Memory B cell (primary cell): ENCODE measurements around the gene QRSL1.
"Not testable (repeated sequence)": the region's sequence is repeated elsewhere in the genome, so short reads cannot be mapped to it uniquely, and the experiment has no call there.

Experiments used
- ATAC-seq: fragments of 150-1000 bp; cut with Tn5 transposase; 2 replicates; pipeline ENCODE4 v1.10.0; 2021; ENCODE audit warnings: low read depth, mild to moderate bottlenecking, moderate library complexity
- DNase-seq, 2 donors: peaks; one replicate each; pipeline ENCODE4 v3.0.0; 2022; ENCODE audit warnings: low spot score in 2 of 2
- H3K27ac Mint-ChIP-seq: one replicate; pipeline ENCODE4 v1.8.0; 2022; ENCODE audit warnings: mild to moderate bottlenecking, moderate library complexity, mixed read lengths
- H3K27me3 Mint-ChIP-seq: one replicate; pipeline ENCODE4 v1.8.0; 2022; ENCODE audit warnings: mixed read lengths
- H3K36me3 Mint-ChIP-seq: one replicate; pipeline ENCODE4 v1.8.0; 2022; ENCODE audit warnings: mild to moderate bottlenecking, mixed read lengths
- H3K4me1 Mint-ChIP-seq: one replicate; pipeline ENCODE4 v1.8.0; 2022; ENCODE audit warnings: mixed read lengths
- H3K4me3 Mint-ChIP-seq: one replicate; pipeline ENCODE4 v1.8.0; 2022; ENCODE audit warnings: mild to moderate bottlenecking, moderate library complexity, mixed read lengths
- H3K9me3 Mint-ChIP-seq: one replicate; pipeline ENCODE4 v1.8.0; 2022; ENCODE audit warnings: mixed read lengths

QRSL1 gene

GRCh38 chr6:106614592-106615257 lies 14.7 kb upstream of the QRSL1 start:
- Mint-ChIP-seq H3K4me3 (peak overlapping the region; percentile 51), H3K9me3 (no peaks in the 10 kb centered on the region), H3K27ac (peak overlapping the region; percentile 89), H3K36me3 (peaks cover 15% of the 10 kb centered on the region), H3K27me3 (no peaks in the 10 kb centered on the region), H3K4me1 (peaks cover 25% of the 10 kb centered on the region)
- DNase-seq (no peak), ATAC-seq (peak; percentile 53)

- Mint-ChIP-seq H3K4me1 (peaks cover 24% of the 10 kb centered on the region), H3K36me3 (peaks cover 23% of the 10 kb centered on the region), H3K4me3 (no peak overlapping the region), H3K27ac (no peak overlapping the region), H3K9me3 (no peaks in the 10 kb centered on the region), H3K27me3 (no peaks in the 10 kb centered on the region)
- DNase-seq = no peak
- no peak for ATAC-seq
Observed at GRCh38 chr6:106617302-106617701, 12.1 kb upstream of the QRSL1 start.

- Mint-ChIP-seq H3K27ac (peak overlapping the region; percentile 86), H3K27me3 (no peaks in the 10 kb centered on the region), H3K9me3 (no peaks in the 10 kb centered on the region), H3K4me3 (no peak overlapping the region), H3K36me3 (peaks cover 26% of the 10 kb centered on the region), H3K4me1 (peaks cover 20% of the 10 kb centered on the region)
- no peak for DNase-seq
- ATAC-seq = no peak
Observed at GRCh38 chr6:106617857-106618256, 11.5 kb upstream of the QRSL1 start.

GRCh38 chr6:106618324-106618723 lies 11.1 kb upstream of the QRSL1 start:
- Mint-ChIP-seq H3K27ac (peak overlapping the region; percentile 86), H3K9me3 (peaks cover 3% of the 10 kb centered on the region), H3K36me3 (peaks cover 29% of the 10 kb centered on the region), H3K4me3 (no peak overlapping the region), H3K4me1 (peaks cover 23% of the 10 kb centered on the region), H3K27me3 (no peaks in the 10 kb centered on the region)
- no peak for ATAC-seq
- DNase-seq = no peak

- Mint-ChIP-seq H3K4me3 (no peak overlapping the region), H3K4me1 (peaks cover 16% of the 10 kb centered on the region)
Observed at GRCh38 chr6:106619223-106619622, 10.2 kb upstream of the QRSL1 start.

GRCh38 chr6:106620931-106621672 lies 8.3 kb upstream of the QRSL1 start:
- peaks cover 18% of the 10 kb centered on the region for H3K4me1 Mint-ChIP-seq
- ATAC-seq = no peak
- H3K27ac Mint-ChIP-seq = no peak overlapping the region
- H3K36me3 Mint-ChIP-seq = peaks cover 27% of the 10 kb centered on the region
- H3K27me3 Mint-ChIP-seq = no peaks in the 10 kb centered on the region
- DNase-seq = no peak
- H3K4me3 Mint-ChIP-seq = no peak overlapping the region
- H3K9me3 Mint-ChIP-seq = peaks cover 3% of the 10 kb centered on the region

More at GRCh38 chr6:106619223-106619622, 10.2 kb upstream of the QRSL1 start:
- Mint-ChIP-seq H3K9me3 (peaks cover 3% of the 10 kb centered on the region), H3K36me3 (peaks cover 27% of the 10 kb centered on the region), H3K27ac (peak overlapping the region; percentile 86), H3K27me3 (no peaks in the 10 kb centered on the region)
- DNase-seq (no peak), ATAC-seq (no peak)

GRCh38 chr6:106622412-106622811 lies 7.0 kb upstream of the QRSL1 start:
- Mint-ChIP-seq H3K9me3 (peaks cover 3% of the 10 kb centered on the region), H3K27ac (no peak overlapping the region), H3K27me3 (no peaks in the 10 kb centered on the region), H3K4me3 (no peak overlapping the region), H3K4me1 (peaks cover 21% of the 10 kb centered on the region), H3K36me3 (peaks cover 24% of the 10 kb centered on the region)
- no peak for DNase-seq
- no peak for ATAC-seq

- DNase-seq (no peak), ATAC-seq (no peak)
- Mint-ChIP-seq H3K4me3 (no peak overlapping the region), H3K4me1 (peaks cover 21% of the 10 kb centered on the region), H3K27me3 (no peaks in the 10 kb centered on the region), H3K9me3 (peaks cover 3% of the 10 kb centered on the region), H3K36me3 (peaks cover 23% of the 10 kb centered on the region), H3K27ac (no peak overlapping the region)
Observed at GRCh38 chr6:106623039-106623438, 6.3 kb upstream of the QRSL1 start.

GRCh38 chr6:106626485-106626884 lies 2.9 kb upstream of the QRSL1 start:
- peak overlapping the region; percentile 1 for H3K4me3 Mint-ChIP-seq
- H3K36me3 Mint-ChIP-seq = peaks cover 14% of the 10 kb centered on the region
- peaks cover 3% of the 10 kb centered on the region for H3K9me3 Mint-ChIP-seq
- H3K27me3 Mint-ChIP-seq = no peaks in the 10 kb centered on the region
- DNase-seq (no peak), ATAC-seq (no peak)
- peaks cover 24% of the 10 kb centered on the region for H3K4me1 Mint-ChIP-seq
- H3K27ac Mint-ChIP-seq = no peak overlapping the region

GRCh38 chr6:106627760-106628159 lies 1.6 kb upstream of the QRSL1 start:
- Mint-ChIP-seq H3K36me3 (peaks cover 11% of the 10 kb centered on the region), H3K27ac (peak overlapping the region; percentile 98)

GRCh38 chr6:106628658-106629102 lies 698 bp upstream of the QRSL1 start:
- ATAC-seq (peak; percentile 10), DNase-seq (no peak)
- Mint-ChIP-seq H3K36me3 (peaks cover 8% of the 10 kb centered on the region), H3K27me3 (no peaks in the 10 kb centered on the region), H3K4me3 (peak overlapping the region; percentile 95), H3K4me1 (peaks cover 32% of the 10 kb centered on the region), H3K27ac (peak overlapping the region; percentile 98), H3K9me3 (no peaks in the 10 kb centered on the region)

More at GRCh38 chr6:106627760-106628159, 1.6 kb upstream of the QRSL1 start:
- H3K27me3 Mint-ChIP-seq, DNase-seq, H3K9me3 Mint-ChIP-seq, ATAC-seq: not testable (repeated sequence)
- Mint-ChIP-seq H3K4me1 (peaks cover 32% of the 10 kb centered on the region), H3K4me3 (peak overlapping the region; percentile 95)

- H3K4me3 Mint-ChIP-seq = peak overlapping the region; percentile 95
- H3K27me3 Mint-ChIP-seq = no peaks in the 10 kb centered on the region
- DNase-seq (no peak), ATAC-seq (no peak)
- H3K36me3 Mint-ChIP-seq = peaks cover 15% of the 10 kb centered on the region
- peak overlapping the region; percentile 98 for H3K27ac Mint-ChIP-seq
- peaks cover 40% of the 10 kb centered on the region for H3K4me1 Mint-ChIP-seq
- no peaks in the 10 kb centered on the region for H3K9me3 Mint-ChIP-seq
Observed at GRCh38 chr6:106629859-106630163, 433 bp downstream of the QRSL1 start.

GRCh38 chr6:106630366-106630765 lies 988 bp downstream of the QRSL1 start:
- DNase-seq = no peak
- no peaks in the 10 kb centered on the region for H3K27me3 Mint-ChIP-seq
- H3K27ac Mint-ChIP-seq = peak overlapping the region; percentile 98
- H3K36me3 Mint-ChIP-seq = peaks cover 18% of the 10 kb centered on the region
- peaks cover 40% of the 10 kb centered on the region for H3K4me1 Mint-ChIP-seq
- no peaks in the 10 kb centered on the region for H3K9me3 Mint-ChIP-seq
- ATAC-seq = peak; percentile 15
- peak overlapping the region; percentile 95 for H3K4me3 Mint-ChIP-seq

- no peak overlapping the region for H3K27ac Mint-ChIP-seq
- no peaks in the 10 kb centered on the region for H3K27me3 Mint-ChIP-seq
- peaks cover 33% of the 10 kb centered on the region for H3K4me1 Mint-ChIP-seq
- no peaks in the 10 kb centered on the region for H3K9me3 Mint-ChIP-seq
- H3K36me3 Mint-ChIP-seq = peaks cover 18% of the 10 kb centered on the region
- DNase-seq (no peak), ATAC-seq (no peak)
- H3K4me3 Mint-ChIP-seq = no peak overlapping the region
Observed at GRCh38 chr6:106631346-106631745, 2.0 kb downstream of the QRSL1 start.
